ENCODE data around the gene LRIT2.

Gene LRIT2

DNA sequence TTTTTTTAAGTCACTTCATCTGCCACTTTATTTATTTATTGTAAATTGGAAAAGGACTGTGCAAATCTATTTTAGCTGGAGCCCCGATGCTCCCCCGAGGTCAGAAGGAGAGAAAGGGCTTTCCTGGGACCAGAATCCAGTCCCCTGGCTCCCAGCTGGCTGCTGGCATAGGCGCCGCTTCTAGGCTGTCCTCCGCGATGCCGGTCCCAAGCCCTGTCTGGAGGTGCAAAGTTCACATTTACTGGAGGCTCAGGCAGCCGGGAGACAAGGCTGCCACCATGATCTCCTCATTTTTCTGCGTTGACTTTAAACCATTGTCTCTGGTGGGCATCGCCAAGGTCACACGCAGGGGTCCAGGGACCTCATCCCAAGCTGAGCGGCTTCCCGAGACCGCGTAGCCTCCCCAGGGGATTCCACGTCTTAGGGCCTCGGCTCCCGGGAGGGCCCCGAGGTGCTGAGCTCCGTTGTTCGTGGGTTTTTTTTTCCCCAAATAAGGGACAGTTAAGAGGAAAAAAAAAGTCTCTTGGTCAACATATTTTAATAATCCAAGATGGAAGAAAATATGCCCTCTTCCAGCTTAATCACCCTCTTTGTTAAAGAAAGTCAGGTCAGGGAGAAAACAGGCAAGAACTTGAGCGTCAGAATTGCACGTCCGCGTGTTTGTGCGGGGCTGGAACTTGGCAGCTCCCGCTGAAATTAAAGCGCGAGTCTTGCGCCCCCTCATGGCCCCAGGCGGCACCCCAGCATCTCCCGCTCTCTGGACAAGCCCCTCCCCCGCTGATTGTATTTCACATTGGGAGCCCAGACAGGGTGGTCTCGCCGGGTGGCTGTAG lies 31.4 kb upstream of the LRIT2 start:
- Histone ChIP-seq H3K9me3 (ENCODE audit: insufficient read depth, low read depth, low read length) (no peaks in the 10 kb centered on the region), H3K36me3 (ENCODE audit: insufficient read depth, low read length) (no peaks in the 10 kb centered on the region), H2AFZ (ENCODE audit: low read length) (no peak overlapping the region), H3K9me2 (replicated peaks; ENCODE audit: low read depth, low read length) (no peaks in the 10 kb centered on the region), H3K4me2 (ENCODE audit: low read depth, low read length, poor library complexity, severe bottlenecking) (no peak overlapping the region), H3K9ac (ENCODE audit: low read depth, low read length, poor library complexity, severe bottlenecking) (no peak overlapping the region), H3K79me2 (ENCODE audit: insufficient read depth, low read length) (no peaks in the 10 kb centered on the region), H4K20me1 (ENCODE audit: insufficient read depth, low read length, poor library complexity, severe bottlenecking) (no peaks in the 10 kb centered on the region), H3K27me3 (ENCODE audit: insufficient read depth, low read length, poor library complexity, severe bottlenecking) (no peaks in the 10 kb centered on the region), H3F3A (ENCODE audit: low read depth) (no peaks in the 10 kb centered on the region), H3K4me3 (ENCODE audit: low read length, poor library complexity, severe bottlenecking) (no peak overlapping the region), H3K4me1 (ENCODE audit: insufficient read depth, low read length, poor library complexity, severe bottlenecking) (no peaks in the 10 kb centered on the region)
- TF ChIP-seq EZH2phosphoT487 (IDR thresholded peaks at IDR 0.05; ENCODE audit: borderline replicate concordance), result no peak
- TF ChIP-seq, protein P1, sequence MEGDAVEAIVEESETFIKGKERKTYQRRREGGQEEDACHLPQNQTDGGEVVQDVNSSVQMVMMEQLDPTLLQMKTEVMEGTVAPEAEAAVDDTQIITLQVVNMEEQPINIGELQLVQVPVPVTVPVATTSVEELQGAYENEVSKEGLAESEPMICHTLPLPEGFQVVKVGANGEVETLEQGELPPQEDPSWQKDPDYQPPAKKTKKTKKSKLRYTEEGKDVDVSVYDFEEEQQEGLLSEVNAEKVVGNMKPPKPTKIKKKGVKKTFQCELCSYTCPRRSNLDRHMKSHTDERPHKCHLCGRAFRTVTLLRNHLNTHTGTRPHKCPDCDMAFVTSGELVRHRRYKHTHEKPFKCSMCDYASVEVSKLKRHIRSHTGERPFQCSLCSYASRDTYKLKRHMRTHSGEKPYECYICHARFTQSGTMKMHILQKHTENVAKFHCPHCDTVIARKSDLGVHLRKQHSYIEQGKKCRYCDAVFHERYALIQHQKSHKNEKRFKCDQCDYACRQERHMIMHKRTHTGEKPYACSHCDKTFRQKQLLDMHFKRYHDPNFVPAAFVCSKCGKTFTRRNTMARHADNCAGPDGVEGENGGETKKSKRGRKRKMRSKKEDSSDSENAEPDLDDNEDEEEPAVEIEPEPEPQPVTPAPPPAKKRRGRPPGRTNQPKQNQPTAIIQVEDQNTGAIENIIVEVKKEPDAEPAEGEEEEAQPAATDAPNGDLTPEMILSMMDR (conservative IDR thresholded peaks at IDR 0.05; ENCODE audit: low read length), result no peak; the same call in 1 of the 2 replicates

DNA sequence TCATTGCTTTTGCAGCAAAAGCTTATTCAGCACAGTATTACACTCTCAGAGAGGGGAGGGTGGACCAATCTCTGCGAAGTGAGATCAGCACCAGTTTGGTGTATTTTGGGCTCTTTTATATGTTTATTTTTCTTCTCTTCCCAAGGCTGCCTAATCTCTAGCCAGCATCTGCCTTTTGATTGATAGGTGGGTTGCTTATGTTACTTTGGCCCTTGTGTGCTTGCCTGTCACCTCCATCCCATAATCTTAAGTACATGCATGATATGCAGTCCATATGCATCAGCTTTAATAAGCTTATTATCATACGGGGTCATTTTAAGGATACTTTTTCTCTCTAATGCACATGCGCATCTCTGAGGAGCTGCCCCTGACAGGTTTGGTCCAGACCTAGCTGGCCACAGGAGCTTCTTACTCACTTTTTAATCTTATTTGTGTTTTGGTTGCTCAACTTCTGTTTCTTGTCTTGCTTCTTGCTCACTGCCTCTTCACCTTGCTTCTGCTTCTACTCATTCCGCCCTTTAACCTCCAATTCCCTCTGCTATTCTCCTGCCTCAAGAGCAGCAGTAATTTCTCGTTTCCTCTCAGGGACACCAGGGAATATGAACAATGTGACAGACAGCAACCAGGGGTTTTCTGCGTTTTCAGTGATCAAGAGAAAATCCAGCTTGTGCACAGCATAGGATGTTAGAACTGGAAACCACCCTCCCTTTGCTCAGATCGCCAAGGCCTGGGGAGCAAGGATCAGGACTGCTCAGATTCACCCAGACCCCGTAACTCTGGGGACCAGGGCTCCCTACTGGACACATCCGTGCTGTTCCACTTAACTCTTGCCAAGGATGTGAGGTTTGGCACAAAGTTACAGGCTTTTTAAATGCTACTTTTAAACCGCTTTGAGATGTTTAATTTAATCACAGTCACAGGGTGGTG lies 29.5 kb upstream of the LRIT2 start:
- Histone ChIP-seq H3K9ac (ENCODE audit: low read depth, low read length, poor library complexity, severe bottlenecking) (no peak overlapping the region), H2AFZ (ENCODE audit: low read length) (no peak overlapping the region), H3K4me2 (ENCODE audit: low read depth, low read length, poor library complexity, severe bottlenecking) (no peak overlapping the region), H3K79me2 (ENCODE audit: insufficient read depth, low read length) (no peaks in the 10 kb centered on the region), H3F3A (ENCODE audit: low read depth) (no peaks in the 10 kb centered on the region), H4K20me1 (ENCODE audit: insufficient read depth, low read length, poor library complexity, severe bottlenecking) (no peaks in the 10 kb centered on the region), H3K4me1 (ENCODE audit: insufficient read depth, low read length, poor library complexity, severe bottlenecking) (no peaks in the 10 kb centered on the region), H3K27me3 (ENCODE audit: insufficient read depth, low read length, poor library complexity, severe bottlenecking) (no peaks in the 10 kb centered on the region), H3K4me3 (ENCODE audit: low read length, poor library complexity, severe bottlenecking) (no peak overlapping the region), H3K36me3 (ENCODE audit: insufficient read depth, low read length) (no peaks in the 10 kb centered on the region), H3K9me3 (ENCODE audit: insufficient read depth, low read depth, low read length) (no peaks in the 10 kb centered on the region), H3K9me2 (replicated peaks; ENCODE audit: low read depth, low read length) (no peaks in the 10 kb centered on the region)
- TF ChIP-seq, protein P1 (conservative IDR thresholded peaks at IDR 0.05; ENCODE audit: low read length), result no peak
- TF ChIP-seq EZH2phosphoT487 (IDR thresholded peaks at IDR 0.05; ENCODE audit: borderline replicate concordance), result no peak

DNA sequence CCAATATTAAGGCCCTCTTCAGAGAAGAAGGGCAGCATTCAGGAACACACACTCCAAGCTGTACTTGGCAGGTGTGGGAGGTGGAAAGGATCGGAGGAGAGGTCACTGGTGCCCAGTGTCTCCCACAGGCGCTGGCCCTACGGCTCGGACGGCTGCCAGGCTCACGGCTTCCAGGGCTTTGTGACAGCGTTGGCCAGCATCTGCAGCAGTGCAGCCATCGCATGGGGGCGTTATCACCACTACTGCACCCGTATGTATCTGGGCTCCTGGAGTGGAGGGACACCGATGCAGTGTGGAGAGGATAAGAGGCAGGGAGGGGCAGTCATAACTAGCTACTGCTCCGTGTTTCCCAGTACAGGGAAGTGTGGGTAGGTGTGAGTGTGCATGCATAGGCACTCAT lies 23.4 kb upstream of the LRIT2 start:
- no peak overlapping the region for H2AFZ ChIP-seq (ENCODE audit: low read length)
- H3F3A ChIP-seq (ENCODE audit: low read depth), result no peaks in the 10 kb centered on the region
- H3K36me3 ChIP-seq (ENCODE audit: insufficient read depth, low read length), result no peaks in the 10 kb centered on the region
- no peak overlapping the region for H3K4me2 ChIP-seq (ENCODE audit: low read depth, low read length, poor library complexity, severe bottlenecking)
- no peak for TF ChIP-seq EZH2phosphoT487 (IDR thresholded peaks at IDR 0.05; ENCODE audit: borderline replicate concordance)
- TF ChIP-seq, protein P1 (conservative IDR thresholded peaks at IDR 0.05; ENCODE audit: low read length), result no peak
- H3K4me1 ChIP-seq (ENCODE audit: insufficient read depth, low read length, poor library complexity, severe bottlenecking), result no peaks in the 10 kb centered on the region
- H3K9me2 ChIP-seq (replicated peaks; ENCODE audit: low read depth, low read length), result no peaks in the 10 kb centered on the region
- H3K9ac ChIP-seq (ENCODE audit: low read depth, low read length, poor library complexity, severe bottlenecking), result no peak overlapping the region
- H3K27me3 ChIP-seq (ENCODE audit: insufficient read depth, low read length, poor library complexity, severe bottlenecking), result no peaks in the 10 kb centered on the region
- no peaks in the 10 kb centered on the region for H3K79me2 ChIP-seq (ENCODE audit: insufficient read depth, low read length)
- no peaks in the 10 kb centered on the region for H4K20me1 ChIP-seq (ENCODE audit: insufficient read depth, low read length, poor library complexity, severe bottlenecking)
- H3K4me3 ChIP-seq (ENCODE audit: low read length, poor library complexity, severe bottlenecking), result no peak overlapping the region
- H3K9me3 ChIP-seq (ENCODE audit: insufficient read depth, low read depth, low read length), result no peaks in the 10 kb centered on the region

All from Loucy (cell line).